Measurements from ENCODE around the gene CAMTA1. TPM values are rescaled to one million over a fixed set of nuclear protein-coding genes. Genes with fewer than 3 reads are reported as not detected.
A peak's percentile ranks its signal among the peaks of the same experiment; 100 is the strongest.

The CAMTA1 gene
- polyA plus RNA-seq, 1 donor from 2014 or later, result 162 TPM

GRCh38 chr1:7247791-7248548, 462.7 kb downstream of the CAMTA1 start:
- no peaks in the 10 kb centered on the region for H4K20me1 ChIP-seq (ENCODE audit: insufficient read depth)
- no peak overlapping the region for H3K4me2 ChIP-seq (ENCODE audit: low read length)
- peak overlapping the region; percentile 20 for H3K27ac ChIP-seq (ENCODE audit: low read length)
- H3K36me3 ChIP-seq (ENCODE audit: insufficient read depth, low read length), result no peaks in the 10 kb centered on the region
- no peaks in the 10 kb centered on the region for H3K9me3 ChIP-seq (ENCODE audit: low read length)
- H3F3A ChIP-seq (ENCODE audit: insufficient read depth, low read length, poor library complexity, severe bottlenecking), result no peaks in the 10 kb centered on the region
- TF ChIP-seq CTCF (IDR thresholded peaks at IDR 0.05; ENCODE audit: poor library complexity, severe bottlenecking), result no peak
- no peak for TF ChIP-seq SMC3 (conservative IDR thresholded peaks at IDR 0.05; ENCODE audit: poor library complexity)
- TF ChIP-seq POLR2AphosphoS5 (IDR thresholded peaks at IDR 0.05), result peak; percentile 57
- TF ChIP-seq EP300 (conservative IDR thresholded peaks at IDR 0.05; ENCODE audit: poor library complexity, severe bottlenecking), result peak; percentile 51
- TF ChIP-seq RAD21 (conservative IDR thresholded peaks at IDR 0.05), result no peak
- TF ChIP-seq EZH2 (IDR thresholded peaks at IDR 0.05; ENCODE audit: borderline replicate concordance, insufficient read depth, low read length, poor library complexity, severe bottlenecking), result no peak
- no peaks in the 10 kb centered on the region for H3K79me2 ChIP-seq (replicated peaks; ENCODE audit: insufficient read depth, low read length)
- H3K9me2 ChIP-seq (ENCODE audit: insufficient read depth, low read length), result no peaks in the 10 kb centered on the region
- no peaks in the 10 kb centered on the region for H3K27me3 ChIP-seq (ENCODE audit: insufficient read depth, low read depth, low read length)
- no peak overlapping the region for H3K9ac ChIP-seq (ENCODE audit: low read length)
- H2AFZ ChIP-seq (ENCODE audit: low read depth, low read length), result no peak overlapping the region
- no peak overlapping the region for H3K4me3 ChIP-seq (ENCODE audit: low read length)

GRCh38 chr1:7248549-7249199, 463.4 kb downstream of the CAMTA1 start:
- H3K9ac ChIP-seq (ENCODE audit: low read length), result no peak overlapping the region
- no peaks in the 10 kb centered on the region for H3K27me3 ChIP-seq (ENCODE audit: insufficient read depth, low read depth, low read length)
- no peak overlapping the region for H3K4me3 ChIP-seq (ENCODE audit: low read length)
- H4K20me1 ChIP-seq (ENCODE audit: insufficient read depth), result no peaks in the 10 kb centered on the region
- no peaks in the 10 kb centered on the region for H3K9me3 ChIP-seq (ENCODE audit: low read length)
- H2AFZ ChIP-seq (ENCODE audit: low read depth, low read length), result no peak overlapping the region
- no peak for TF ChIP-seq TAF1 (IDR thresholded peaks at IDR 0.05; ENCODE audit: low read depth)
- no peak for TF ChIP-seq SMC3 (conservative IDR thresholded peaks at IDR 0.05; ENCODE audit: poor library complexity)
- TF ChIP-seq EP300 (conservative IDR thresholded peaks at IDR 0.05; ENCODE audit: poor library complexity, severe bottlenecking), result no peak
- TF ChIP-seq EZH2 (IDR thresholded peaks at IDR 0.05; ENCODE audit: borderline replicate concordance, insufficient read depth, low read length, poor library complexity, severe bottlenecking), result no peak
- TF ChIP-seq MXI1 (conservative IDR thresholded peaks at IDR 0.05; ENCODE audit: poor library complexity, severe bottlenecking), result no peak
- TF ChIP-seq REST (IDR thresholded peaks at IDR 0.05; ENCODE audit: borderline replicate concordance), result no peak
- no peak for TF ChIP-seq RAD21 (conservative IDR thresholded peaks at IDR 0.05)
- no peak for TF ChIP-seq CTCF (IDR thresholded peaks at IDR 0.05; ENCODE audit: poor library complexity, severe bottlenecking)
- TF ChIP-seq POLR2AphosphoS5 (IDR thresholded peaks at IDR 0.05), result no peak
- H3K9me2 ChIP-seq (ENCODE audit: insufficient read depth, low read length), result no peaks in the 10 kb centered on the region
- no peak overlapping the region for H3K27ac ChIP-seq (ENCODE audit: low read length)
- no peaks in the 10 kb centered on the region for H3K36me3 ChIP-seq (ENCODE audit: insufficient read depth, low read length)
- no peaks in the 10 kb centered on the region for H3K79me2 ChIP-seq (replicated peaks; ENCODE audit: insufficient read depth, low read length)
- H3K4me2 ChIP-seq (ENCODE audit: low read length), result no peak overlapping the region
- H3F3A ChIP-seq (ENCODE audit: insufficient read depth, low read length, poor library complexity, severe bottlenecking), result no peaks in the 10 kb centered on the region

Measured in neural cell (in vitro differentiated cells).